HEK293T (cell line): ENCODE measurements around the gene CHST2.

Source experiments
- ARNT ChIP-seq: fragments of 450-650 bp; IDR thresholded peaks from 2 replicates; pipeline ENCODE4 v1.6.1; 2017; ENCODE audit warnings: mild to moderate bottlenecking
- BHLHE40 ChIP-seq: fragments of 450-650 bp; IDR thresholded peaks from 2 replicates; pipeline ENCODE4 v1.6.1; 2016; ENCODE audit warnings: mild to moderate bottlenecking, moderate library complexity, borderline replicate concordance
- CTBP1 ChIP-seq: fragments of 450-650 bp; IDR thresholded peaks from 2 replicates; pipeline ENCODE4 v1.6.1; 2016; ENCODE audit warnings: borderline replicate concordance
- ELF4 ChIP-seq: fragments of 450-650 bp; IDR thresholded peaks from 2 replicates; pipeline ENCODE4 v1.6.1; 2017; ENCODE audit warnings: antibody characterized with exemption
- FOXA1 ChIP-seq: fragments of 450-650 bp; IDR thresholded peaks from 2 replicates; pipeline ENCODE4 v1.6.1; 2016; ENCODE audit warnings: mild to moderate bottlenecking
- FOXK2 ChIP-seq: fragments of 450-650 bp; IDR thresholded peaks from 2 replicates; pipeline ENCODE4 v1.6.1; 2016; ENCODE audit warnings: mild to moderate bottlenecking
- FOXM1 ChIP-seq: fragments of 450-650 bp; IDR thresholded peaks from 2 replicates; pipeline ENCODE4 v1.6.1; 2017; ENCODE audit warnings: mild to moderate bottlenecking, borderline replicate concordance
- NFRKB ChIP-seq: fragments of 450-650 bp; IDR thresholded peaks from 2 replicates; pipeline ENCODE4 v1.6.1; 2016; ENCODE audit warnings: mild to moderate bottlenecking, moderate library complexity
- SP1 ChIP-seq: fragments of 450-650 bp; IDR thresholded peaks from 2 replicates; pipeline ENCODE4 v1.6.1; 2017
- SUZ12 ChIP-seq: fragments of 450-650 bp; IDR thresholded peaks from 2 replicates; pipeline ENCODE4 v1.6.1; 2016; ENCODE audit warnings: mild to moderate bottlenecking
- ZNF384 ChIP-seq: fragments of 450-650 bp; IDR thresholded peaks from 2 replicates; pipeline ENCODE4 v1.6.1; 2016

DNA sequence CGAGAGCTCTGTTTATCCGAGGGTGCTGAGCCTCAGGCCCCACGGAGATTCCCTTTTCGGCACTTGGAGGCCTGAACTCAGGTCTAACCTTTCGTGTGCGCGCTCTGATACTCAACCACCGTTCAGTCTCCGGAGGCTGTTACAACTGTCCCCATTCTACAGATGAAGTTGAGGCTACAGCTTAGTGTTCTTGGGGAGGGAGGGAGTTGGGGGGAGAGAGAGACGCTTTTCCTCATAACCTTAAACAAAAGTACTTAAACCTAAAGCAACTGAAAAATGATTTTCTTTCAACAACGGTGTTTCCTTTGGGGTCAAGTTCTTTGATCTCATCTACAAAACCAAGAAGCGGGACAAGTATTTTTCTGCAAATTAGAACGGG, 952 bp upstream of the CHST2 start:
- TF ChIP-seq FOXK2 (no peak), SP1 (no peak), ELF4 (no peak), CTBP1 (no peak), ARNT (no peak), FOXA1 (no peak), SUZ12 (no peak), NFRKB (no peak), FOXM1 (no peak), BHLHE40 (no peak), ZNF384 (no peak)
